Kidney (tissue), 14 donors: ENCODE results near the gene MYF5. TPM values are rescaled to one million over a fixed set of nuclear protein-coding genes. Genes with fewer than 3 reads are reported as not detected.

ENCODE experiments used
- DNase-seq, 5 donors: peaks; one replicate each; pipeline ENCODE4 v3.0.0-alpha.2; 2013 to 2020
- FAIRE-seq: peaks from 2 replicates; lab custom pipeline; 2012; peaks lifted over from hg19 to GRCh38; lab: Jason Lieb, UNC
- H3K27ac ChIP-seq, 2 donors: one replicate each; pipeline ENCODE4 v1.7.0; 2013; ENCODE audit warnings: low read depth in 2 of 2, low read length in 2 of 2, inconsistent platforms in 1 of 2
- H3K27me3 ChIP-seq: one replicate; pipeline ENCODE4 v1.7.1; 2013; ENCODE audit warnings: low read length, inconsistent platforms; ENCODE audit not compliant: control insufficient read depth, insufficient read depth
- H3K36me3 ChIP-seq, 3 donors: one replicate each; pipeline versions ENCODE4 v1.7.0 to v1.7.1; 2013; ENCODE audit warnings: low read length in 3 of 3, control low read depth in 1 of 3, inconsistent platforms in 1 of 3; ENCODE audit not compliant: insufficient read depth in 3 of 3, control insufficient read depth in 2 of 3
- H3K4me1 ChIP-seq, 3 donors: one replicate each; pipeline versions ENCODE4 v1.7.0 to v1.7.1; 2013; ENCODE audit warnings: low read length in 3 of 3, inconsistent platforms in 1 of 3, low read depth in 1 of 3; ENCODE audit not compliant: control insufficient read depth in 2 of 3, insufficient read depth in 2 of 3
- H3K4me3 ChIP-seq, 3 donors: one replicate each; pipeline versions ENCODE4 v1.7.0 to v1.8.1; 2013; ENCODE audit warnings: low read length in 3 of 3, control low read depth in 1 of 3, inconsistent platforms in 1 of 3
- H3K9ac ChIP-seq, 3 donors: one replicate each; pipeline versions ENCODE4 v1.7.0 to v1.7.1; 2013; ENCODE audit warnings: low read length in 3 of 3, control low read depth in 1 of 3, inconsistent platforms in 1 of 3
- H3K9me3 ChIP-seq, 3 donors: one replicate each; pipeline versions ENCODE4 v1.7.0 to v1.7.1; 2013; ENCODE audit warnings: low read length in 3 of 3, control low read depth in 1 of 3, inconsistent platforms in 1 of 3; ENCODE audit not compliant: control insufficient read depth in 2 of 3, insufficient read depth in 1 of 3
- CTCF ChIP-seq: IDR thresholded peaks from 3 replicates; pipeline ENCODE4 v1.5.1; 2012; ENCODE audit warnings: mild to moderate bottlenecking, moderate library complexity, borderline replicate concordance; ENCODE audit not compliant: insufficient read depth; ENCODE audit errors: extremely low read depth
- intact Hi-C: fragments of 100-400 bp; cut with DNase I; formaldehyde crosslinking; loops from one replicate; pipeline ENCODE4 v1.11.1; 2022
- polyA plus RNA-seq: library from polyadenylated mRNA; stranded (reverse); fragments of 350-450 nt; fragmentation: Illumina TruSeq; extraction: RNeasy Lipid Tissue Mini Kit (QIAGEN cat#74804); gene quantifications from one replicate; pipeline ENCODE4 v1.2.3, GENCODE V29; 2014; ENCODE audit warnings: low read depth, low replicate concordance; ENCODE audit not compliant: insufficient read depth
- total RNA-seq: library from RNA; stranded (reverse); fragmentation: NEBNext Ultra II Directional; extraction: Animal tissue kit (Norgen Biotek cat#: 25700); gene quantifications from one replicate; pipeline ENCODE4 v1.2.1, GENCODE V29; 2021
- donor health status: control.
- donor health status: control.
- donor health status: control.
- donor health status: control.
- donor health status: control.
- donor health status: DM: yes; HTN: yes; CAD: no.
- donor health status: Normal renal cell carcinoma (clear cell type).

Gene MYF5
- total and polyA plus RNA-seq, 2 donors from 2014 or later = not detected

- Histone ChIP-seq H3K36me3 (no peaks in the 10 kb centered on the region), H3K4me1 (no peaks in the 10 kb centered on the region), H3K27me3 (no peaks in the 10 kb centered on the region), H3K9me3 (no peaks in the 10 kb centered on the region), H3K4me3 (no peak overlapping the region), H3K9ac (no peak overlapping the region), H3K27ac (no peak overlapping the region)
- DNase-seq (no peak), FAIRE-seq (no peak)
- intact Hi-C loops = no loop called here
- TF ChIP-seq CTCF = no peak
These were observed 38.7 kb upstream of the MYF5 start for GRCh38 chr12:80677994-80678393.

GRCh38 chr12:80679346-80680131 lies 37.2 kb upstream of the MYF5 start:
- intact Hi-C loops = no loop called here
- H3K27ac ChIP-seq = no peak overlapping the region
- no peak for FAIRE-seq
- H3K9ac ChIP-seq = no peak overlapping the region
- no peak for TF ChIP-seq CTCF
- no peaks in the 10 kb centered on the region for H3K4me1 ChIP-seq
- no peaks in the 10 kb centered on the region for H3K27me3 ChIP-seq
- H3K4me3 ChIP-seq = no peak overlapping the region
- H3K9me3 ChIP-seq = no peaks in the 10 kb centered on the region
- no peak for DNase-seq
- no peaks in the 10 kb centered on the region for H3K36me3 ChIP-seq

DNA sequence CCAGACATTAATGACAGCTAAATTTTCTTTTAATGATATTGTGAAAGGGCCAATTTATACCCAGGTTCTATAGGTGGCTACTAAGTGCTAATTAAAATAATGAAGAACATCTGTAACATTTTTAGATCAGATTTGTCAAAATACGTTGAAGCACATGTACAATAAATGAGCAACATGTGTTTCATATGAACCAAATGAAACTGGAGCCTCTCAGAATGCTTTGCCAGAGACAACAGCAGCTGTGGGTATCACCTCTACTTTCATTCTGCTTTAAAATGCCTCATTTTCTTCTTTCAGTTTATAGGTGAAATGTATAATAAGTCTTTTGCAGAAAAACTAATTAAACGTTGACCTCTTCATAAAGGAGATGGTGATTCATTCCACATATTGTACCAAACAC lies 35.4 kb upstream of the MYF5 start:
- DNase-seq (no peak), FAIRE-seq (no peak)
- H3K9ac ChIP-seq = no peak overlapping the region
- no peak overlapping the region for H3K4me3 ChIP-seq
- H3K27me3 ChIP-seq = no peaks in the 10 kb centered on the region
- H3K4me1 ChIP-seq = no peaks in the 10 kb centered on the region
- TF ChIP-seq CTCF = no peak
- no peak overlapping the region for H3K27ac ChIP-seq
- no peaks in the 10 kb centered on the region for H3K9me3 ChIP-seq
- intact Hi-C loops = no loop called here
- no peaks in the 10 kb centered on the region for H3K36me3 ChIP-seq
